GM23338 (cell line): ENCODE data around the gene S1PR3. TPM values are rescaled to one million over a fixed set of nuclear protein-coding genes. Genes with fewer than 3 reads are reported as not detected.

ENCODE experiments used
- ATAC-seq: fragments of 200-7000 bp; cut with Tn5 transposase; 3 replicates; pipeline ENCODE4 v1.9.1; 2020
- DNase-seq: peaks from one replicate; pipeline ENCODE4 v3.0.0-alpha.2; 2015; ENCODE audit warnings: low spot score
- H2AFZ ChIP-seq: fragments of 200-600 bp; sonication (generic); 2 replicates; pipeline ENCODE4 v1.8.0; 2016; ENCODE audit warnings: antibody characterized with exemption, mild to moderate bottlenecking, moderate library complexity
- H3F3A ChIP-seq: fragments of 200-600 bp; sonication (generic); replicated peaks from 2 replicates; pipeline ENCODE4 v1.8.0; 2017; ENCODE audit warnings: antibody characterized with exemption, mixed run types, low read depth
- H3K27ac ChIP-seq: fragments of 200-600 bp; sonication (generic); 2 replicates; pipeline ENCODE4 v1.6.1; 2016; ENCODE audit warnings: low read depth
- H3K27me3 ChIP-seq: fragments of 200-600 bp; sonication (generic); 2 replicates; pipeline ENCODE4 v1.8.0; 2016; ENCODE audit warnings: mild to moderate bottlenecking, mixed run types, moderate library complexity; ENCODE audit not compliant: insufficient read depth
- H3K36me3 ChIP-seq: fragments of 200-600 bp; sonication (generic); 2 replicates; pipeline ENCODE4 v1.8.0; 2016; ENCODE audit warnings: mild to moderate bottlenecking; ENCODE audit not compliant: insufficient read depth
- H3K4me1 ChIP-seq: fragments of 200-600 bp; sonication (generic); 2 replicates; pipeline ENCODE4 v1.8.0; 2016; ENCODE audit warnings: mild to moderate bottlenecking, moderate library complexity; ENCODE audit not compliant: insufficient read depth
- H3K4me2 ChIP-seq: fragments of 200-600 bp; sonication (generic); 2 replicates; pipeline ENCODE4 v1.7.1; 2017; ENCODE audit warnings: mixed run types
- H3K4me3 ChIP-seq: fragments of 200-600 bp; sonication (generic); 2 replicates; pipeline ENCODE4 v1.6.1; 2016; ENCODE audit warnings: mixed run types
- H3K79me2 ChIP-seq: fragments of 200-600 bp; sonication (generic); replicated peaks from 2 replicates; pipeline ENCODE4 v1.8.0; 2017; ENCODE audit warnings: mild to moderate bottlenecking; ENCODE audit not compliant: insufficient read depth
- H3K9me2 ChIP-seq: fragments of 200-600 bp; sonication (generic); 2 replicates; pipeline ENCODE4 v1.8.0; 2017; ENCODE audit not compliant: insufficient read depth
- H4K20me1 ChIP-seq: fragments of 200-600 bp; sonication (generic); replicated peaks from 2 replicates; pipeline ENCODE4 v1.8.0; 2017; ENCODE audit warnings: mild to moderate bottlenecking; ENCODE audit not compliant: insufficient read depth
- H3K27ac Mint-ChIP-seq: 2 replicates; pipeline ENCODE4 v1.8.0; 2020; ENCODE audit warnings: inconsistent platforms, mild to moderate bottlenecking, moderate library complexity, mixed read lengths
- H3K27me3 Mint-ChIP-seq: 3 replicates; pipeline ENCODE4 v1.8.0; 2022; ENCODE audit warnings: low read depth, mild to moderate bottlenecking, moderate library complexity, mixed read lengths, inconsistent platforms; ENCODE audit not compliant: insufficient read depth, poor library complexity
- H3K36me3 Mint-ChIP-seq: 3 replicates; pipeline ENCODE4 v1.8.0; 2021; ENCODE audit warnings: low read depth, mild to moderate bottlenecking, inconsistent platforms, moderate library complexity, mixed read lengths
- H3K4me1 Mint-ChIP-seq: 3 replicates; pipeline ENCODE4 v1.8.0; 2020; ENCODE audit warnings: mild to moderate bottlenecking, inconsistent platforms, mixed read lengths
- H3K4me3 Mint-ChIP-seq: 3 replicates; pipeline ENCODE4 v1.8.0; 2021; ENCODE audit warnings: moderate library complexity, mild to moderate bottlenecking, inconsistent platforms, mixed read lengths
- H3K9me3 Mint-ChIP-seq: 3 replicates; pipeline ENCODE4 v1.8.0; 2020; ENCODE audit warnings: moderate library complexity, mild to moderate bottlenecking, inconsistent platforms, mixed read lengths
- CREB1 ChIP-seq: fragments of 250-450 bp; sonication (Bioruptor Pico); IDR thresholded peaks from 2 replicates; pipeline ENCODE4 v1.5.0; 2020; ENCODE audit warnings: low read depth, mild to moderate bottlenecking, moderate library complexity
- CTCF ChIP-seq, 2 experiments: fragments of 200-600 bp in 1 of 2; sonication (generic) in 1 of 2; conservative IDR thresholded peaks; 2 replicates each; pipeline versions ENCODE4 v1.5.1 to v1.6.1; 2016 to 2017; ENCODE audit warnings: antibody characterized with exemption in 2 of 2, low read depth in 2 of 2, mild to moderate bottlenecking in 2 of 2, moderate library complexity in 1 of 2
- EZH2phosphoT487 ChIP-seq: fragments of 200-600 bp; sonication (generic); IDR thresholded peaks from one replicate; pipeline ENCODE4 v1.8.1; 2018; ENCODE audit warnings: antibody characterized with exemption; ENCODE audit not compliant: unreplicated experiment
- JUNB ChIP-seq: IDR thresholded peaks from one replicate; pipeline ENCODE4 v1.6.1; 2016; ENCODE audit warnings: antibody characterized with exemption; ENCODE audit not compliant: unreplicated experiment
- NANOG ChIP-seq: IDR thresholded peaks from 2 replicates; pipeline ENCODE4 v1.6.1; 2016; ENCODE audit warnings: antibody characterized with exemption, borderline replicate concordance
- POLR2AphosphoS5 ChIP-seq: IDR thresholded peaks from 2 replicates; pipeline ENCODE4 v1.6.1; 2016; ENCODE audit warnings: antibody characterized with exemption, low read depth
- REST ChIP-seq: IDR thresholded peaks from one replicate; pipeline ENCODE4 v1.6.1; 2018; ENCODE audit warnings: antibody characterized with exemption; ENCODE audit not compliant: unreplicated experiment
- ZNF331 ChIP-seq: fragments of 250-450 bp; sonication (Bioruptor Pico); IDR thresholded peaks from 2 replicates; pipeline ENCODE4 v1.5.0; 2020; ENCODE audit warnings: low read depth, mild to moderate bottlenecking, moderate library complexity
- ZNF462 ChIP-seq: fragments of 250-450 bp; sonication (Bioruptor Pico); IDR thresholded peaks from 2 replicates; pipeline ENCODE4 v1.5.0; 2020; ENCODE audit warnings: mild to moderate bottlenecking, moderate library complexity
- long read RNA-seq: library from polyadenylated mRNA; unstranded; transcript quantifications from one replicate; pipeline ENCODE4 v2.0.0, GENCODE V29; 2020; ENCODE audit not compliant: unreplicated experiment
- polyA plus RNA-seq: library from polyadenylated mRNA; unstranded; fragments of >200 nt; fragmentation: Nextera tagmentation; extraction: Ambion mirVana; gene quantifications from 2 replicates; pipeline ENCODE4 v1.2.1, GENCODE V29; 2016
- total RNA-seq: library from RNA; depleted of rRNA; stranded (reverse); fragments of >200 nt; shearing (Covaris generic); gene quantifications from 2 replicates; pipeline ENCODE4 v1.2.3, GENCODE V29; 2014; rRNA removed

The S1PR3 gene
- total RNA-seq (7.6 and 9.3 TPM in 2 replicates), polyA plus RNA-seq (1.7 and 2.1 TPM in 2 replicates)
- long read RNA-seq: 0 reads

DNA sequence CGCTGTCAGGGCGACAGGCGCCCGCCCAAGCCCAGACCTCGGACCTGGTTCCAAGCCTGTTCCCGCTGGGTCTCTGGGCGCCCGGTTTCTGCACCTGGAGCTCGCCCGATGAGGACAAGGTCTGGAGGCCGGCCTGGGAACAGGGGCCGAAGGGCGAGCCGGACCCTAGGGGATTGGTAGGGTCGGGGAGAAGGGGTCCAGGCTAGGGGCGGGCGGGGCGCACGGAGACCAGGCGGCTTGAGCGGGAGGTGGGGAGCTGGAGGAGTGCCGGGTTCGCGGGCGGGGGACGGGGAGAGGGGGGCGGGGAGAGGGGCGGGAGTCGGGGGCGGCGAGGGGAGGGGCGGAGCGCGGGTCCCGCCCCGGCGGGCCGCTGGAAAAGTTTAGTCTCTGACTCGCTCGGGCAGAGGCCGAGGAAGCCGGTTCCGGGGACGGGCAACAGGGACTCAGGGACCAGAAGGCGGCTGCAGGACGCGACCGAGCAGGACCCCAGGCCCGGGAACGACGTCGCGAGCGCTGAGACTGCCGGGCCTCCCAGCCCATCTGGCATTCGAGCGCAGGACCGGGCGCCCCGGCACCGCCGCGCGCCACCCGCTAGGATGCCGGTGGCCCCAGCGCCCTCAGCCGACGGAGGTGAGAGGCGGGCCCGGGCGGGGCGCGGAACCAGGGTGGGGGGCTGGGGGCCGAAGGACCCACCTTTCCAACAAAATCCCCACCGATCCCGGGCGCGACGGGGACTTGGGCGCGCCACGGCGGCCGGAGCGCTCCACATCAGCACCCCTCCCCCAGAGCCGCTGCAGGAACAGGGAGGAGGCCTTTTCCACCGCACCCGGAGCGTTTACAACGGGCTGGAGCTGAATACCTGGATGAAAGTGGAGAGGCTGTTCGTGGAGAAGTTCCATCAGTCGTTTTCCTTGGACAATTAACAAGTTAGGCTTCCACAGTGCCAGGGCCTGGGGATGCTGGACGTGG is at the start of gene S1PR3:
S1PR3 (plus strand) TSS at position 403 of the 969 bp plus-strand sequence. CDS start 9,733 bp downstream, outside the sequence.
- Histone ChIP-seq H3K27ac (peak within 1 kb of the TSS; percentile 78; the same call in 1 of the 2 replicates), H3K79me2 (peaks cover 17% of the 10 kb centered on the region), H4K20me1 (peaks cover 4% of the 10 kb centered on the region; the same call in 1 of the 2 replicates), H3K4me2 (peak within 1 kb of the TSS; percentile 99), H3F3A (0 out of 2 replicates have a peak, but pooled peaks cover 7% of the 10 kb centered on the region), H3K27me3 (peaks cover 13% of the 10 kb centered on the region), H3K9me2 (no peaks in the 10 kb centered on the region), H3K4me1 (peaks cover 32% of the 10 kb centered on the region), H2AFZ (peak within 1 kb of the TSS; percentile 84), H3K4me3 (peak within 1 kb of the TSS; percentile 94), H3K36me3 (no peaks in the 10 kb centered on the region; the same call in 1 of the 2 replicates)
- DNase-seq (peak; percentile 77), ATAC-seq (peak; percentile 65)
- no peak for TF ChIP-seq CREB1 (CRISPR knock-in tag)
- TF ChIP-seq POLR2AphosphoS5: peak; percentile 82
- TF ChIP-seq JUNB: no peak
- no peak for TF ChIP-seq ZNF462
- TF ChIP-seq EZH2phosphoT487: no peak
- no peak for TF ChIP-seq ZNF331 (CRISPR knock-in tag)
- TF ChIP-seq NANOG: no peak
- TF ChIP-seq CTCF (conservative IDR thresholded peaks at IDR 0.05; ENCODE audit: low read depth in 2 of 2): peak in 1 of 2 experiments; percentile 13; a peak in 1 of 4 replicates
- no peak for TF ChIP-seq REST
- peaks cover 8% of the 10 kb centered on the region for H3K27me3 Mint-ChIP-seq
- H3K4me3 Mint-ChIP-seq: peak within 1 kb of the TSS; percentile 89
- no peak within 1 kb of the TSS; the same call in 1 of the 2 replicates for H3K27ac Mint-ChIP-seq
- H3K4me1 Mint-ChIP-seq: peaks cover 34% of the 10 kb centered on the region
- no peaks in the 10 kb centered on the region for H3K36me3 Mint-ChIP-seq
- 0 out of 3 replicates have a peak, but pooled peaks cover 4% of the 10 kb centered on the region for H3K9me3 Mint-ChIP-seq
